HG03159 (cell line): Measurements from ENCODE around the gene TTC21B.
"Not testable (repeated sequence)": the region's sequence is repeated elsewhere in the genome, so short reads cannot be mapped to it uniquely, and the experiment has no call there.

Experiments
- ATAC-seq: cut with Tn5 transposase; IDR thresholded peaks from one replicate; pipeline ENCODE4 v1.9.1; 2021; ENCODE audit warnings: mild to moderate bottlenecking, moderate library complexity; ENCODE audit not compliant: unreplicated experiment

TTC21B gene

DNA sequence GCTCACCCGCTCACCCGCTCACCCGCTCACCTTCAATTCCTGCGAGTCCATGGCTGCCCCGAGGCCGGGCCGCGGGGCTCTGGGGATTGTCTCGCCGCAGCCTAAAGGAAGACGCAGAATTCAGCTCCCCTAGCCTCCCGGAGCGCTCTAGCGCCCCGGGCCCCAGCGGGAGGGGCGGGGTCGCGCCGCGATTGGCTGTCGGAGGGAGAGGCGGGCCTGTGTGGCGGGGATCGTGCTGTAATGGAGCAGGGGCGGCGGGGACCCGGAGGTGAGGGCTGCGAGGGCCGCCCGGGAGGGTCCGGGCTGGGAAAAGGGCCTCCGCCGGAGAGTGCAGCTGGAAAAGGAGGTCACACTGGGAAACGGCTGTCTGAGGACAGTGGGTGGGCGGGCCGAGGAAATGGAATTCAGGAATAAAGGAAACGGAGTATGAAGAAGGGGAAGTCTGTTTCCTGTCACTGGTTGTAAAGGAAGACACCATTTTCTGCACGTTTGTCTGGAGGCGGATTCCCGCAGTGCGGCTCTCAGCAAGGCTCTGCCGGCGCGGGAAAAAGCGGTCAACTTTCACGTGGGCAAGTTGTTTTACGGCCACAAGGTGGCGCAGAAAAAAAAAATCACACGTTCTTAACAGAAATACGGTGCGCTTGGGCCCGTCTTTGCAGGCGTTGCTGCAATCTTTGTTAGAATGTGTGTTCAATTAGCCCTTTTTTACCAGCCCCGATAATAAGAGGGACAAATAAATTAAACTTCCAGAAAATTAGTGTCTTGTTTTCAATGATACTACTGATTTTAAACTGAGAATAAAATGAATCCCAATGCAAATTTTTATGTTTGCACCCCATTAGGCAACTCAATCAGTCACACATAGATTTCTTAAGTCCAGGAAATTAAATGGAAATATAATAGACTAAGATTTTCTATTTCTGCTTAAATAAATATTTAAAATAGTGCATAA, at the start of gene TTC21B:
TSS of gene TTC21B (minus strand) at position 122 of the 952 bp plus-strand sequence. CDS start at position 51, 71 bp downstream.
- peak; percentile 96 for ATAC-seq

DNA sequence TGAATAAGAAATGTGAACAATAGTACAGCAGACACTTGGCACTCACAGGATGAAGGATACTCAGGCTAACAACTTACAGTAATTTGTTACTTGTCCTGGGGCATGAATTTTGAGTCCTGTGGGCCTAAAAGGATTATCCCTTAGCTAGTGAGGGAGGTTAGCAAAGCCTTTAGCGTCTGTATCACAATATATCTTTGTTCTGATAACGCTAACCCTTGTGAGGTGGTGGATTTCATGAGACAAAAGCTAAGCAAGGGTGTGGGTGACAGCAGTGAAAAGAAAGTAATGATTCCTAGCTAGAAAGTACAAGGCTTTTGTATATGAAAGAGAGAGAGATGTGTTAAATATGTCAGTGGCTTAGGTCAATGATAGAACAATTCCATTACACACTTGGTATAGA, 46.8 kb upstream of the TTC21B start:
- ATAC-seq: no peak

DNA sequence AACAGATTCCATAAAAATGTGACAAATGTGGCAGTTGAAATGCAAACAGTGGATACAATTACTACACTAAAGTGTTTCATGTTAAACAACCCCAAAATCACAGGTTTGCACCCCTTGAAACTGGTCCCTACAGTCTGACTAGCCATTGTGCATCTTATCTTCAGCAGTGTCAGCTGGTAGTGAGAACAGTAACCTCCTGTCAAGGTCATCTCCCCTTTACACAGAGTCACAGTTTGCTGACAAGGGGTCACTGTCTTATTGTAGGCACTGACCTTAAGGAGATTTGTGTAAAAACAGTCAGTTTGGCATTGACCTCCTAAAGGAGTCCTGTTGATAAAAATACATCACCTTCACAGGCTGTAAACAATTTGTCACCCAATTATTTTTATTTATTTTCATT, 37.3 kb upstream of the TTC21B start:
- no peak for ATAC-seq

DNA sequence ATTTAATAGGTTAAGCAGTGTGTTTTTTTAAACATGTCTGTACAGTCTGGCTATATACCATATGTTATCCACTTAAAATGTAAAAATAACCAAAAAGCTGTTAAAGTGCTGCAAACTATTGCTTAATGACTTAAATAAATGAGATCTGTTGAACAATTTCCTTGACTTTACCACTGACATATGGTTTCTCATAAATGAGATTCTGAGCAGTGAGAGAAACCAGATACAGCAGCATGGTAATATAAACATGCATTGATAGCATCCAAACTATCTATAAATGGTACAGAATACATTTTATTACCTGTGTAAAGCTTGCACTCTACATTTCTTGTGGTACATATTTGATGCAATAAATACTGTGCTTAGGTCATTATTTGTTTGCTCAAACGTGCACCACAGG, 36.3 kb upstream of the TTC21B start:
- ATAC-seq: no peak

DNA sequence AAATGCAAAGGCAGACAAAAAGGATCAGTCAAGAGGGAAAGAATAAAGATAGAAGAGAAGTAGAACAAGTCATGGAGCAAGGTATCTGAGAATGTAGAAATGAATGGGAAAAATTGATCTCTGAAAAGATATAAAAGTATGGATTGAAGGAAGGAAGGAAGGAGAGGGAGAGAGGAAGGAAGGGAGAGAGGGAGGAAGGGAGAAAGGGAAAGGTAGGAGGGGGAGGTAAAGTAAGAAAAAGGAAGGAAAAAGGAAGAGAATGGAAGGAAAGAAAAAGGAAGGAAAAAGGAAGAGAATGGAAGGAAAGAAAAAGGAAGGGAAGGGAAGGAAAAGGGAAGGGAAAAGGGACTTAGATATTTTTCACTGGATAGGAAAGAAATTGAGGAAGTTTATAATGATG, 31.5 kb upstream of the TTC21B start:
- no peak for ATAC-seq

DNA sequence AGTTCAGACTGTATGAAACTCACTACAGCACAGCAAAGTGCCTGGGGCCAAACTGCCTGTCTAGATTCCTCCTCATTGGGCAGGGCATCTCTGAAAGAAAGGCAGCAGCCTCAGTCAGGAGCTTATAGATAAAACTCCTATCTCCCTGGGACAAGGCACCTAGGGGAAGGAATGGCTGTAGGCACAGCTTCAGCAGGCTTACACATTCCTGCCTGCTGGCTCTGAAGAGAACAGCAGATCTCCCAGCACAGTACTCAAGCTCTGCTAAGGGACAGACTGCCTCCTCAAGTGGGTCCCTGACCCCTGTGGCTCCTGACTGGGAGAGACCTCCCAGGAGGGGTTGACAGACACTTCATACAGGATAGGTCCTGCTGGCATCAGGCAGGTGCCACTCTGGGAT, 18.6 kb upstream of the TTC21B start:
- ATAC-seq: not testable (repeated sequence)

DNA sequence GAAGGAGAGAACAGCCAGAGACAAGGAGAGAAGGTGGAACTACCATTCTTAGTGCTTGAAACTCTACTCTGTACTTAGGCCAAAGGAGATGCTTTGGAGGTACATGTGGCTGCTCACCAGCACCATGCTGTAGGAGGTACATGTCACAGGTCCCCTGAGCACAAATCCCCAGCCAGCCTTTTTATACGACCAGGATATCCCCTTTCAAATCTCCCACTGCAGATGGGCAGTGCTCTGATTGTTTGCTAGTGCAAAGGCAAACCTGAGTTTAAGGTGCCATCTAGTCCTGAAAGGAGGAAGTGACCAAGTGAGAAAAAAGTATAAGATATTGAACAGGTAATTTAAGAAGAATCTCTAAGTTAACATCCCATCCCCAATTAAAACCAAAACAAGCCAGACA, 17.1 kb upstream of the TTC21B start:
- ATAC-seq: no peak

DNA sequence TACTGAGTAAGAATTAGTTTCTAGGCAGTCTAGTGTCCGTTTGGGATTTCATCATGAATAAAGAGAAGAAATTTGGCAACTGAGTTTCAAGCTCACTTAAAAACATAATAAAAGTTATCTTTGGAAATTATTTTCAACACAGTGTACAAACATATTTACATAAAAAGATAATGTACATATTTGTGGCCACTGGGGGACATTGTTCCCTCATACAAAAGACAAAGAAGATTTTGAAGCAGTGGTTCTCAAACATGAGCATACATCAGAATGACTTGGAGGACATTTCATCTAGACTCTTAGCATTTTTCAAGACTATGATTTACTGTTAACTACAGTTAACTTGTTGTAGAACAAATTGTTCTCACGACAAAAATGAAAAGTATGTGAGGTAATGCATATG, 15.7 kb upstream of the TTC21B start:
- ATAC-seq: no peak

DNA sequence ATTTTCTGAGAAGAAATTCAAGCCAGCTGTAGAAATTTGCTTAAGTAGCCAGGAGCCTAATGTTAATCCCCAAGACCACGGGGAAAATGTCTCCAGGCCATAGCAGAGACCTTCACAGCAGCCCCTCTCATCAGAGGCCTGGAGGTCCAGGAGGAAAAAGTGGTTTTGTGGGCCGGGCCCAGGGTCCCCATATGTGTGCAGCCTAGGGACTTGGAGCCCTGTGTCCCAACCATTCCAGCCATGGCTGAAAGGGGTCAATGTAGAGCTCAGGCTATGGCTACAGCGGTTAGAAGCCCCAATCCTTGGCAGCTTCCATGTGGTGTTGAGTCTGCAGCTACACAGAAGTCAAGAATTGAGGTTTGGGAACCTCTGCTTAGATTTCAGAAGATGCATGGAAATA, 14.2 kb upstream of the TTC21B start:
- no peak for ATAC-seq

DNA sequence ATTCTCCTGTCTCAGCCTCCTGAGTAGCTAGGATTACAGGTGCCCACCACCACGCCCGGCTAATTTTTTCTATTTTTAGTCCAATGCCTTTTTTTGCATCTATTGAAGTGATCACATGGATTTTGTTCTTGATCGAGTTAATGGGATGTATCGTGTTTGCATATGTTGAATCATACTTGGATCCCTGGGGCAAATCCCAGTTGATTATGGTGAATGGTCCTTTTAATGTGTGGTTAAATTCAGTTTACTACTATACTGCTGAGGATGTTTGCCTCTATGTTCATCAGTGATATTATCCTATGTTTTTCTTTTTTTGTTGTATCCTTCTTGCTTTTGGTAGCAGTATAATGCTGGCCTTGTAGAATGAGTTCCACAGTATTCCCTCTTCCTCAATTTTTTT, 8.2 kb upstream of the TTC21B start:
- ATAC-seq: no peak

DNA sequence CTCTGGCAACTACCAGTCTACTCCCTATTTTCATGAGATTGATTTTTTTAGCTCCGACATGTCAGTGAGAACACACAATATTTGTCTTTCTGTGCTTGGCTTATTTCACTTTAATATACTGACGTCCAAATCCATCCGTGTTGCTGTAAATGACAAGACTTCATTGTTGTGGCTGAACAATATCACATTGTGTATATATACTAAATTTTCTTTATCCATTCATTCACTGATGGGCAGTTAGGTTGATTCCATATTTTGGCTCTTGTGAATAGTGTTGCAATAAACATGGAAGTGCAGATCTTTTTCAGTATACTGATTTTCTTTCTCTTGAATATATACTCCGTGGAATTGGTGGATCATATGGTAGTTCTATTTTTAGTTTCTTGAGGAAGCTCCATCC, 5.8 kb upstream of the TTC21B start:
- no peak for ATAC-seq

DNA sequence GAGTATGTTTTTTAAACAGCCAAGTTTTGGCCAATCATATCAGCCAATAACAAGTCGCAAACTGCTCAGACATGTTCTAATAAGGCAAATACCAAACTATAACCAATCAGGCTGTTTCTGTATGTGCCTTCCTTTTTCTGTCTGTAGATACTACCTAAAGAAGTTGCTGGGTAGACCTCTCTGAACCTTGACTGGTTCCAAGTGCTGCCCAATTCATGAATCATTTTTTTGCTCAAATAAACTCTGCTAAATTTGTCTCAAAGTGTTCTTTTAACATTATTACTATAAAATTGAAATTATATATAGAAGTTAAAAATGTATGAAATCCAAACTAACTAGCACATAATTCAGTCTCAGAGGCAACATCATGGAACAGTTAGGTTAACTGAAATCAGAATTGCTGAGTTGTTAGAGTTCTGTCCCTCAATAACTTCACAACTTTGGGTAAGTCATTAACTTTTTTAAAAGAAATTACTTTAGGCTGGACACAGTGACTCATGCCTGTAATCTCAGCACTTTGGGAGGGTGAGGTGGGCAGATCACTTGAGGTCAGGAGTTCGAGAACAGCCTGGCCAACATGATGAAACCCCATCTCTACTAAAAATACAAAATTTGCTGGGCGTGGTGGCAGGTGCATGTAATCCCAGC, 4.9 kb upstream of the TTC21B start:
- no peak for ATAC-seq

DNA sequence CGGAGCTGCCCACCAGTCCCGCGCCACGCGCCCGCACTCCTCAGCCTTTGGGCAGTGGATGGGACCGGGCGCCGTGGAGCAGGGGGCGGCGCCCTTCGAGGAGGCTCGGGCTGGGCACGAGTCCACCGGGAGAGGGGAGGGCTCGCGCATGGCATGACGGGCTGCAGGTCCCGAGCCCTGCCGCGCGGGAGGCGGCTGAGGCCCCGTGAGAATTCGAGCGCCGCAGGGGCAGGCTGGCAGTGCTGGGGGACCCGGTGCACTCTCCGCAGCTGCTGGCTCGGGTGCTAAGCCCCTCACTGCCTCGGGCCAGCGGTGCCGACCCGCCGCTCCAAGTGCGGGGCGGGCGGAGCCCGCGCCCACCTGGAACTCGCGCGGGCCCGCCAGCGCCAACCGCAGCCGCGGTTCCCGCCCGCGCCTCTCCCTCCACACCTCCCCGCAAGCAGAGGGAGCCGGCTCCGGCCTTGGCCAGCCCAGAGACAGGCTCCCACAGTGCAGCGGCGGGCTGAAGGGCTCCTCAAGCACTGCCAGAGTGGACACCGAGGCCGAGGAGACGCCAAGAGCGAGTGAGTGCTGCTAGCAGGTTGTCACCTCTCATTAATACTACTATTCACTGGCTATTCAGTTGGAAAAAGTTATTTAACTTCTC, 3.6 kb upstream of the TTC21B start:
- ATAC-seq: no peak

DNA sequence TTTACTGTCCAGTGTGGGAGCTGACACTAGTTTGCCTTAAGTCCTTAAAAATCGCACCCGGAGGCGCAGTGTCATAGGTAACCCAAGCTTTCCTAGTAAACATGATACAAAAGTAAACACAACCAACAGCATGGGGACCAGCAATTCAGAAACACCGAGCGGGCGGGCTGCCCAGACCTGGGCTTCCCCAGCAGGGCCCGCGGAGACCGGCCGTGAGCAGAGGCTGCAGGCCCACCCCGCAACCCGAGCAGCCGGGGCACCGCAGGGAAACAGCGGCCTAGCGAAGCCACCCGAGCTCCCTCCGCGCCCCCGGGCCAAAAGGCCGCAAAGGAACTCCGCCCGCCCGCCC, 296 bp downstream of the TTC21B start:
- ATAC-seq: peak; percentile 43

DNA sequence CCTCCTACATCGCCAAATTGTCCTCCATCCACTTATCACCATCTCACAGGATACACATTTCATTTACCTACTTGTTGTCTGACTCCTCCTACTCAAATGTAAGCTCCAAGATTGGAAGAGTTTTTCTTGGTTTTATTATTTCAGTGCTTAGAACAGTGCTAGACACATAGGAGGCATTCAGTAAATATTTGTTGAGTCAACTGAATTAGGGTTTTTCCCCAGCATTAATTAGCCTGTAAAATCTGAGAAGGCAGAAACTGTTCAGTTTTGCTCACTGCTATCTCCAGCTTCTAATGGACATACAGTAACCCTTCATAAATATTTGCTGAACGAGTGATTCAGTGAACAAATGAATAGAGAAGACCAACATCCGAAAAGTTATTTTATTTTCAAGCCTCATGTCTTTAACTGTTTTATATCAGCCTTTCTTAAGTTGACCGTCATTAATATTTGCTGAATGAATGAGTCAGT, 800 bp downstream of the TTC21B start:
- no peak for ATAC-seq

DNA sequence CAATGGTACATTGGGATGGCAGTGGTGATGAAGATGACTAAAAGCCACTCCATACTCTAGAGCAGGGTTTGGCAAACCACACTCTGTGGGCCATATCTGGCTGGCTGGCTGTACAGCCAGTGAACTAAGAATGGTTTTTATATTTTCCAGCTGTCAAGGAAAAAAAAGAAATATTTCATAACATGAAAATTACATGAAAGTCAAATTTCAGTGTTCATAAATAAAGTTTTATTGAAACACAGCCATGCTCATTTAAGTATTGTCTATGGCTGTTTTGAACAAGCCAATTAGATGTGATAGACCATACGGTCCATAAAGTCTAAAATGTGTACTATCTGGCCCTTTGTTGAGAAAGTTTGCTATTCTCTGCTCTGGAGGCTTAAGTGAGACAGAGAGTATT, 1.5 kb downstream of the TTC21B start:
- ATAC-seq: no peak

DNA sequence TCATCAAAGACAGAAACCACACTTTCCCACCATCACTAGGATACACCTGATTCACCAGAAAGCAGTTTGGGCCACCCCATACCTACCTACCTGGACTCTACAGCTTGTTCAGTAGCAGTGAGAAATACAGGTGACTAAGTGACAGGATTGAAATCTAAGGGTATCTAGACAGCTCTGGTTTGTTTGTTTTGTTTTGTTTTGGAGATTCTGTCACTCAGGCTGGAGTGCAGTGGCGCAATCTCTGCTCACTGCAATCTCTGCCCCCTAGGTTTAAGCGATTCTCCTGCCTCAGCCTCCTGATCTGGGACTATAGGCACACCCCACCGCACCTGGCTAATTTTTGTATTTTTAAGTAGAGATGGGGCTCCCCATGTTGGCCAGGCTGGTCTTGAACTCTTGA, 3.1 kb downstream of the TTC21B start:
- ATAC-seq: no peak

DNA sequence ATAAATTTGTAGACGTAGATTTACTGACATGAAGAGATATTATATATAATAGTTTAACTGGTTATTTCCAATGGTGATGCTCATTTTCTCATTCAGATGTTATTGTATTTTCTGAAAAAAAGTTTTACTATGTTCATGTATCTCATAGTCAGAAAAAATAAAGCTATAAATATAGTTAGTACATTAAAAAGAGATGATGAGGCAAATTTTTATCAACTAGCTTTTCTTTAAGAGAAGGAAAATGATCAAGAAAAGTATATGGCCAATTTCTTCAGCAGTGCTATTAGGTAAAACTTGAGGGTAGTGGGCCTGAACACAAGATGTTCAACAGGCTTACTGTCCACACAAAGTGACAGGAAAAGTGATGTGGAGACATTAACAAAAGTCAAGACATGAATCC, 11.7 kb downstream of the TTC21B start:
- ATAC-seq: no peak

DNA sequence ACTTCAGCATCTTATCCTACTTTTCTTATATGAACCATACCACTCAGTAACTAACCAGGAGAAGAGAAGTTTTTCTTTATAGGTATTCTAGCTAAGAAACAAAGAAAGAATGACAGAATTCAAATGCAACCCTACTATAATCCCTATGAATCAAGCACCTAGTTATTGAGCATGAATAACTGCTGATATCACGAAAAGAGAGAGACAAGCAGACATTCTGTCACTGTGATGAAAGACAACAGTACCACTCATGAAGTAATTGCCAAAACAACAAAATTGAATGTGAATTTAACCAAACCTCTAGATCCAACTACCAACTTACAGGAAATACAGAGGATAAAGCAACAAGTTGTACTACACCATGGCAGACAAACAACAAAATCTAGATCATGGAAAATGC, 15.3 kb downstream of the TTC21B start:
- ATAC-seq: no peak

DNA sequence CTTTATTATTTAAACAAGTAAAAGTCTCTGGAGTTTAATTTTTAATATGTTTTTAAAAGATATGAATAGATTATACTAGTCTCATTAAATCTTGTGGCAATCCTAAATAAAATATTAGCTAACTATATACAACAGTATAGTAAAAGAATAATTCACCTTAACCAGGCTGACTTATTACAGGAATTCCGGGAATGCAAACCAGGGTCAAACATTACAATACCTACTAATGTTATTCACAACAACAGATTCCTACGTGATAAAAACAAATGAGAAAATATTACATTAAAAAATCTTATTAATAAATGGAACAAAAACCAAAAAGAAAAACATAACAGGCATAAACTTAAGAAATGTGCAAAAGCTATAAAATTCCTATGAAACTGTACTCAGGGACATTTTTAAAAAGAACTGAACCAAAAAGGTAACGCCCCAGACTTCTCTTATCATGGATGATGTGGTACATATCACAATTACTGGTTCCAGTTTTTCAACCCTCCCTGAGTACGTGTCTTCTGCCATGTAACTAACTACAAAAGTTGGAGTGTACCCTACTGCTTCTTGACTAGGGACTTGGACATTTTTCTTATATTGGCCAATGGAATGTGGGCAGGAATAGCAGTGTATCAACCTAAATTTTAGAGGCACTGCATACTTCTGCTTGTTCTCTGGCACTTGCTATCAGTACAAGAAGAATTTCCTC, 20.2 kb downstream of the TTC21B start:
- no peak for ATAC-seq

DNA sequence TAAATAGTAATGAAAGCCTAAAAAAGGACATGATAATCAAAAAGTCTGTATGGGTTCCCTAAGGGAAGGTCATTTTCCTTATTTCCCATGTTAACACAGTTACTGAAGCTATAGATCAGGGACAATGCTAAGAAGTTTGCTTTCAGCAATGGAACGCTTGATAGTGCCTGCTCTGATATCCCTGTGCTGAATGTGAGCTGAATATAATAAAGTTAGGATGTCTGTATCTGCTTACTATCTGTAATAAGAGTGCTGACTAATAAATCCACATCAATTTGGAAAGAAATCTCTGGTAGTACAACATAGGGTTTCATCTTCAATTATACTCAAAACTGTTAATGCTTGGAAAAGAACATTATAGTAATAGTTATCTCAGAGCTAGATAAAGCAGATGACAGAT, 25.8 kb downstream of the TTC21B start:
- ATAC-seq: no peak
